ENCODE measurements around the gene DNASE1L1. TPM values are rescaled to one million over a fixed set of nuclear protein-coding genes. Genes with fewer than 3 reads are reported as not detected.

Gene DNASE1L1
- total RNA-seq, 1 donor from 2014 or later: 14.4 TPM

- Mint-ChIP-seq H3K9me3 (no peaks in the 10 kb centered on the region), H3K27me3 (no peaks in the 10 kb centered on the region), H3K4me3 (peak overlapping the region; percentile 89), H3K36me3 (no peaks in the 10 kb centered on the region), H3K27ac (peak overlapping the region; percentile 95), H3K4me1 (ENCODE audit: unreplicated experiment) (peaks cover 4% of the 10 kb centered on the region)
- TF ChIP-seq, protein P1, sequence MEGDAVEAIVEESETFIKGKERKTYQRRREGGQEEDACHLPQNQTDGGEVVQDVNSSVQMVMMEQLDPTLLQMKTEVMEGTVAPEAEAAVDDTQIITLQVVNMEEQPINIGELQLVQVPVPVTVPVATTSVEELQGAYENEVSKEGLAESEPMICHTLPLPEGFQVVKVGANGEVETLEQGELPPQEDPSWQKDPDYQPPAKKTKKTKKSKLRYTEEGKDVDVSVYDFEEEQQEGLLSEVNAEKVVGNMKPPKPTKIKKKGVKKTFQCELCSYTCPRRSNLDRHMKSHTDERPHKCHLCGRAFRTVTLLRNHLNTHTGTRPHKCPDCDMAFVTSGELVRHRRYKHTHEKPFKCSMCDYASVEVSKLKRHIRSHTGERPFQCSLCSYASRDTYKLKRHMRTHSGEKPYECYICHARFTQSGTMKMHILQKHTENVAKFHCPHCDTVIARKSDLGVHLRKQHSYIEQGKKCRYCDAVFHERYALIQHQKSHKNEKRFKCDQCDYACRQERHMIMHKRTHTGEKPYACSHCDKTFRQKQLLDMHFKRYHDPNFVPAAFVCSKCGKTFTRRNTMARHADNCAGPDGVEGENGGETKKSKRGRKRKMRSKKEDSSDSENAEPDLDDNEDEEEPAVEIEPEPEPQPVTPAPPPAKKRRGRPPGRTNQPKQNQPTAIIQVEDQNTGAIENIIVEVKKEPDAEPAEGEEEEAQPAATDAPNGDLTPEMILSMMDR (conservative IDR thresholded peaks at IDR 0.05): no peak
- no peak for DNase-seq (ENCODE audit: extremely low spot score, unreplicated experiment)
Observed at GRCh38 chrX:154380153-154380552, 28.9 kb downstream of the DNASE1L1 start.

GRCh38 chrX:154379569-154379951, 29.5 kb downstream of the DNASE1L1 start:
- no peaks in the 10 kb centered on the region for H3K27me3 Mint-ChIP-seq
- peak overlapping the region; percentile 95 for H3K27ac Mint-ChIP-seq
- TF ChIP-seq, protein P1 (conservative IDR thresholded peaks at IDR 0.05): no peak
- no peaks in the 10 kb centered on the region for H3K9me3 Mint-ChIP-seq
- peaks cover 4% of the 10 kb centered on the region for H3K4me1 Mint-ChIP-seq (ENCODE audit: unreplicated experiment)
- peak overlapping the region; percentile 89 for H3K4me3 Mint-ChIP-seq
- DNase-seq (ENCODE audit: extremely low spot score, unreplicated experiment): no peak
- H3K36me3 Mint-ChIP-seq: no peaks in the 10 kb centered on the region

GRCh38 chrX:154378799-154379568, 30.1 kb downstream of the DNASE1L1 start, which contains the start of gene EMD:
EMD (plus strand) TSS chrX:154379295; CDS start chrX:154379485, 190 bp downstream.
- Mint-ChIP-seq H3K36me3 (no peaks in the 10 kb centered on the region), H3K27ac (peak within 1 kb of the TSS; percentile 95), H3K4me3 (peak within 1 kb of the TSS; percentile 89), H3K9me3 (no peaks in the 10 kb centered on the region), H3K27me3 (no peaks in the 10 kb centered on the region), H3K4me1 (ENCODE audit: unreplicated experiment) (peaks cover 4% of the 10 kb centered on the region)
- TF ChIP-seq, protein P1 (conservative IDR thresholded peaks at IDR 0.05): no peak
- peak; percentile 96 for DNase-seq (ENCODE audit: extremely low spot score, unreplicated experiment)

DNA sequence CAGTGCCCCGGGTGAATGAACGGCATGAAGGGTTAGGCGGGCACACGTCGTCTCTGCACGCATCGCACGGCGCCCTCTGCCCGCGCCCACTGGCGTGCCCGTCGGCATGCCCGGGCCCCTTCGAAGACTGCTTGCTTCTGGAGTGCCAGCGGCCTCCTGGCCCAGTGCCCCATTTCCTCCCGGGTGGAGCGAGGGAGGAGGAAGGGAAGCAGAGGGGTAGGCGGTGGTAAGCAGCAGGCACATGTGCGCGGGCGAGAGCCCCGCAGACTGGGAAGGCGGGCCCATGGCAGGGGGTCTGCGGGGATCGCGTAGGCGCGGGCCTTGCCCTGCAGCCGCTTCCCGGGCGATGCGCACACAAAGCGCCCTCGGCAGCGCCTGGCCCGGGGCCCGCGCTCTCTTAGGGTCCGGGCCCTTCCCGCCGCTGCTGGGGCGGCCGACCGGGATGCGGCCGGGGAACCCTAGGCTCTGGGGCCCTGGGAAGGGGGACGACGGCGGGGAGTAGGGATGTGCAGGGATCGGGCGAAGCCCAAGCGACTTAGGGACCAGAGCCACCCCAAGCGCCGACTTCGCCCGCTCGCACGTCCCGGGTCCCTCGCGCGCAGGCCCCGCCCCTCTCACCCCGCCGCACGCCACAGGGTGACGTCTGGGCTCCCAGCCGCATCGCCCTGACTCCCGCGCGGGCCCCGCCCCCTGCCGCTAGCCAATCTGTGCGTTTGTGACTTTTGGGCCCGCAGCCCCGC, 30.8 kb downstream of the DNASE1L1 start:
- peak overlapping the region; percentile 95 for H3K27ac Mint-ChIP-seq
- H3K9me3 Mint-ChIP-seq: no peaks in the 10 kb centered on the region
- TF ChIP-seq, protein P1 (conservative IDR thresholded peaks at IDR 0.05): no peak
- peak overlapping the region; percentile 89 for H3K4me3 Mint-ChIP-seq
- no peaks in the 10 kb centered on the region for H3K36me3 Mint-ChIP-seq
- no peak for DNase-seq (ENCODE audit: extremely low spot score, unreplicated experiment)
- no peaks in the 10 kb centered on the region for H3K27me3 Mint-ChIP-seq
- peaks cover 4% of the 10 kb centered on the region for H3K4me1 Mint-ChIP-seq (ENCODE audit: unreplicated experiment)

DNA sequence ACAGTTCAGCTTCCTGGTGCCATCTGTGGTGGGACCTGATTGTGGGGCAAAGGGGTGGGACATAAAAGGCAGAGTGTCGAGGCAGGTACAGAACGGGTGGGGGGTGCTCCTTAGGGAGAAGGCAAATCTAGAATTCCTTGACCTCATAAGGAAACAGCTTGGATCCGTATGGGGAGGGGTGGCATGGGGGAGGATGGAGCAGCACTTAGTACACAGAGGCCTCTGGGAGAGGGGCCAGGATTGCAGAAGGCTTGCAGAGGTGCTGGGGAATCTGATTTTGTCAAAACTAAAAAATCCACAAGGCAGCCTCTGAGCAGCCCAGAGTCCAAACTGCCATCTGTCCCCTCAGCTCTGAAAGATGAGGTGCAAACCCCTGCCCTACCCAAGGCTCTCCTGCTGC, 32.3 kb downstream of the DNASE1L1 start:
- Mint-ChIP-seq H3K36me3 (no peaks in the 10 kb centered on the region), H3K9me3 (no peaks in the 10 kb centered on the region), H3K27ac (peak overlapping the region; percentile 23), H3K4me1 (ENCODE audit: unreplicated experiment) (peaks cover 4% of the 10 kb centered on the region), H3K4me3 (no peak overlapping the region), H3K27me3 (no peaks in the 10 kb centered on the region)
- DNase-seq (ENCODE audit: extremely low spot score, unreplicated experiment): no peak
- TF ChIP-seq, protein P1 (conservative IDR thresholded peaks at IDR 0.05): no peak
